Neuronal stem cell (in vitro differentiated cells): ENCODE results near the gene PHTF2.

ENCODE experiments used
- DNase-seq: peaks from one replicate; pipeline ENCODE4 v3.0.0-alpha.2; 2013; ENCODE audit warnings: low spot score
- H2AFZ ChIP-seq: one replicate; pipeline ENCODE4 v1.6.1; 2013; ENCODE audit warnings: mild to moderate bottlenecking, low read length, inconsistent platforms
- H2AK5ac ChIP-seq: 2 replicates; pipeline ENCODE4 v1.6.1; 2013; ENCODE audit warnings: low read depth, mild to moderate bottlenecking, inconsistent platforms, low read length, moderate library complexity, mixed read lengths
- H2BK120ac ChIP-seq: 2 replicates; pipeline ENCODE4 v1.6.1; 2013; ENCODE audit warnings: low read depth, mild to moderate bottlenecking, inconsistent platforms, low read length, moderate library complexity, mixed read lengths
- H2BK12ac ChIP-seq: one replicate; pipeline ENCODE4 v1.6.1; 2013; ENCODE audit warnings: low read length, inconsistent platforms
- H2BK15ac ChIP-seq: 2 replicates; pipeline ENCODE4 v1.6.1; 2013; ENCODE audit warnings: mild to moderate bottlenecking, low read length, inconsistent platforms, mixed read lengths
- H2BK5ac ChIP-seq: one replicate; pipeline ENCODE4 v1.6.1; 2013; ENCODE audit warnings: inconsistent platforms, mild to moderate bottlenecking, low read length, moderate library complexity
- H3K14ac ChIP-seq: one replicate; pipeline ENCODE4 v1.6.1; 2013; ENCODE audit warnings: low read length, inconsistent platforms
- H3K18ac ChIP-seq: 2 replicates; pipeline ENCODE4 v1.6.1; 2013; ENCODE audit warnings: low read length, inconsistent platforms
- H3K23ac ChIP-seq: 2 replicates; pipeline ENCODE4 v1.6.1; 2013; ENCODE audit warnings: low read depth, mild to moderate bottlenecking, mixed read lengths, low read length, inconsistent platforms; ENCODE audit not compliant: poor library complexity
- H3K27ac ChIP-seq: replicated peaks from 3 replicates; pipeline ENCODE4 v1.5.1; 2013; ENCODE audit warnings: low read length, inconsistent platforms
- H3K27me3 ChIP-seq, 3 experiments: 2 replicates each; pipeline ENCODE4 v1.6.1; 2013; ENCODE audit warnings: low read length in 3 of 3, mild to moderate bottlenecking in 2 of 3, inconsistent platforms in 1 of 3, low read depth in 1 of 3, mixed read lengths in 1 of 3, moderate library complexity in 1 of 3; ENCODE audit not compliant: control insufficient read depth in 3 of 3, insufficient read depth in 3 of 3
- H3K36me3 ChIP-seq, 2 donors: replicated peaks in 1 of 2; 2 replicates each; pipeline ENCODE4 v1.6.1; 2013; ENCODE audit warnings: low read length in 2 of 2; ENCODE audit not compliant: control insufficient read depth in 2 of 2, insufficient read depth in 2 of 2
- H3K4ac ChIP-seq: 2 replicates; pipeline ENCODE4 v1.6.1; 2013; ENCODE audit warnings: inconsistent platforms, mild to moderate bottlenecking, low read length, moderate library complexity
- H3K4me1 ChIP-seq, 2 donors: 1 replicate in 1 of 2; 2 replicates in 1 of 2; pipeline ENCODE4 v1.6.1; 2013; ENCODE audit warnings: low read length in 2 of 2, low read depth in 1 of 2; ENCODE audit not compliant: control insufficient read depth in 2 of 2, insufficient read depth in 1 of 2
- H3K4me2 ChIP-seq: one replicate; pipeline ENCODE4 v1.6.1; 2013; ENCODE audit warnings: mild to moderate bottlenecking, low read length, inconsistent platforms; ENCODE audit not compliant: insufficient read depth, poor library complexity, severe bottlenecking
- H3K4me3 ChIP-seq, 2 donors: 2 replicates each; pipeline ENCODE4 v1.5.1; 2013; ENCODE audit warnings: low read length in 2 of 2, mild to moderate bottlenecking in 2 of 2, inconsistent platforms in 1 of 2, moderate library complexity in 1 of 2
- H3K79me1 ChIP-seq: one replicate; pipeline ENCODE4 v1.6.1; 2013; ENCODE audit warnings: low read depth, mild to moderate bottlenecking, inconsistent platforms, low read length, moderate library complexity
- H3K9ac ChIP-seq: one replicate; pipeline ENCODE4 v1.6.1; 2013; ENCODE audit warnings: mild to moderate bottlenecking, low read depth, low read length, inconsistent platforms; ENCODE audit not compliant: poor library complexity
- H3K9me3 ChIP-seq, 2 donors: replicated peaks in 1 of 2; 2 replicates each; pipeline versions ENCODE3 to v1.6.1; 2013; ENCODE audit warnings: low read length in 2 of 2, mild to moderate bottlenecking in 2 of 2, inconsistent platforms in 1 of 2, low read depth in 1 of 2, mixed read lengths in 1 of 2, moderate library complexity in 1 of 2; ENCODE audit not compliant: control insufficient read depth in 2 of 2, insufficient read depth in 1 of 2
- H4K8ac ChIP-seq: one replicate; pipeline ENCODE4 v1.6.1; 2013; ENCODE audit warnings: low read depth, mild to moderate bottlenecking, inconsistent platforms, low read length, moderate library complexity
- H4K91ac ChIP-seq: one replicate; pipeline ENCODE4 v1.6.1; 2013; ENCODE audit warnings: low read length, low read depth, mild to moderate bottlenecking, inconsistent platforms; ENCODE audit not compliant: poor library complexity
- WGBS, 2 donors: extraction: QIAGEN DNeasy Blood & Tissue Kit; methylation state at CpG; one replicate each; pipeline ENCODE4 v1.1.7; 2013; ENCODE audit warnings: missing lambda C conversion rate in 2 of 2, mixed read lengths in 1 of 2; ENCODE audit not compliant: insufficient read length in 2 of 2, insufficient replicate concordance in 1 of 2; ENCODE audit errors: extremely low coverage in 2 of 2; 5-methylcytosine and 5-hydroxymethylcytosine counted together

The PHTF2 gene

DNA sequence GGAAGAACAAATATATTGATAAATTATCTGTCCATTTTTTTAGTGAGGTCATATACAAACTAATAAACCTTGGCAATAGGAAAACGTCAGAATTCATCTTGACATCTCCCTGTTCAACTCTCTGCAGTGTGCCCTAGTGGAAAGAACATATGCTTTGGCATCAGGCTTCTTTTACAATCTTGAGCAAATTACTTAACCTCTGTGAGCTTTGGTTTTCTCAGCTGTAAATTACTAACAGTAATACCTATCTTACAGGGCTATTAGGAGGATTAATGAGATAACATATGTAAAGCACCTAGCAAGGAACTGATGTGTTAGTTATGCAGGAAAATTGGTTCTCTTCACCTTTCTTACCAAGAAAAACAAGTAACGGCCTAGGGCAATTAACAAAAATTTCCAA is 161.8 kb downstream of the PHTF2 start:
- H2AFZ ChIP-seq = no peak overlapping the region
- no peak overlapping the region for H3K4me3 ChIP-seq
- no peak for DNase-seq
- H2BK15ac ChIP-seq = no peak overlapping the region
- no peak overlapping the region for H4K91ac ChIP-seq
- no peak overlapping the region for H3K27ac ChIP-seq
- H3K18ac ChIP-seq = no peak overlapping the region
- H4K8ac ChIP-seq = no peak overlapping the region
- no peak overlapping the region for H2BK12ac ChIP-seq
- H3K79me1 ChIP-seq = no peaks in the 10 kb centered on the region
- H2AK5ac ChIP-seq = no peak overlapping the region
- no peak overlapping the region for H3K4me2 ChIP-seq
- H3K9me3 ChIP-seq = no peaks in the 10 kb centered on the region
- no peaks in the 10 kb centered on the region for H3K4me1 ChIP-seq
- H3K14ac ChIP-seq = no peak overlapping the region
- H3K4ac ChIP-seq = no peak overlapping the region
- no peak overlapping the region for H2BK5ac ChIP-seq
- no peak overlapping the region for H2BK120ac ChIP-seq
- H3K23ac ChIP-seq = no peak overlapping the region
- peaks cover 0 to 3% of the 10 kb centered on the region in 2 donors for H3K36me3 ChIP-seq
- WGBS, 2 donors = no CpG with 5 or more reads among the region's 2 CpGs
- no peak overlapping the region for H3K9ac ChIP-seq
- H3K27me3 ChIP-seq = no peaks in the 10 kb centered on the region

DNA sequence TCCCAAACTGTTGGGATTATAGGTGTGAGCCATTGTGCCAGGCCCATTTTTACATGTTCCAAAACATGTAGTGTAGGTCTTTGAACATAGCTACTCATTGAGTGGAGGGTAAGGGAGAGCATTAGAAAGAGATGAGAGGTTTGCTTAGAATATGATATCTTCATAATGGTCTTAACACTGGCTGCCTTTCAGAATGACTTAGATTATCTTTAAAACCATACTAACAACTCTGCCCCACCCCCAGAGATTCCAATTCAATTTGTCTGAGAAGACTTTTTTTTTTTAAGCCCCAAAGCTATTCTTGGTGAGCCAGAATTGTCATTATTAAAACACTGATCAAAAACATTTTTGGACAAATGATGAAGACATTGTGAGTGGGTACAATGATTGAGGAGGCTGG is 168.9 kb downstream of the PHTF2 start:
- no peak overlapping the region for H4K8ac ChIP-seq
- no peak overlapping the region for H3K4ac ChIP-seq
- H3K23ac ChIP-seq = no peak overlapping the region
- no peak overlapping the region for H3K4me2 ChIP-seq
- H3K14ac ChIP-seq = no peak overlapping the region
- no peak for DNase-seq
- H3K27me3 ChIP-seq = no peaks in the 10 kb centered on the region
- no peak overlapping the region for H2AFZ ChIP-seq
- no peaks in the 10 kb centered on the region for H3K79me1 ChIP-seq
- H2BK120ac ChIP-seq = no peak overlapping the region
- no peak overlapping the region for H4K91ac ChIP-seq
- H3K27ac ChIP-seq = no peak overlapping the region
- H3K18ac ChIP-seq = no peak overlapping the region
- no peaks in the 10 kb centered on the region for H3K36me3 ChIP-seq
- no peak overlapping the region for H2BK12ac ChIP-seq
- no peak overlapping the region for H2BK15ac ChIP-seq
- H2AK5ac ChIP-seq = no peak overlapping the region
- H2BK5ac ChIP-seq = no peak overlapping the region
- no peaks in the 10 kb centered on the region for H3K4me1 ChIP-seq
- H3K4me3 ChIP-seq = no peak overlapping the region
- H3K9me3 ChIP-seq = no peaks in the 10 kb centered on the region
- H3K9ac ChIP-seq = no peak overlapping the region

DNA sequence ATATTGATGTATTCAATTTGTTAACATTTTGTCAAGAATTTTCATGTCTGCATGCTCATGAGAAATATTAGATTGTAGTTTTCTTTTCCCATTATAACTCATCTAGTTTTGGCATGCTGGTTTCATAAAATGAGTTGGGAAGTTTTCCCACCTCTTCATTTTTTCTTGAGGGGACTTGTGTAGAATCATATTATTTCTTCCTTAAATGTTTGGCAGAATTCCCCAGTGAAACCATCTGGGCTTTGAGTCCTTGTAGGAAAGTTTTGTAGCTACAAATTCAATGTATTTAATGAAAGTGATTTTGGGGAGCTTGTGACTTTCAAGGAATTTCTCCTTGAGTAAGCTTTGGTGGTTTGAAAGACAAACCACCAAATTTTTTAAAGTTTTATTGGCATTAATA is 173.2 kb downstream of the PHTF2 start:
- DNase-seq = no peak
- no peak overlapping the region for H2AK5ac ChIP-seq

DNA sequence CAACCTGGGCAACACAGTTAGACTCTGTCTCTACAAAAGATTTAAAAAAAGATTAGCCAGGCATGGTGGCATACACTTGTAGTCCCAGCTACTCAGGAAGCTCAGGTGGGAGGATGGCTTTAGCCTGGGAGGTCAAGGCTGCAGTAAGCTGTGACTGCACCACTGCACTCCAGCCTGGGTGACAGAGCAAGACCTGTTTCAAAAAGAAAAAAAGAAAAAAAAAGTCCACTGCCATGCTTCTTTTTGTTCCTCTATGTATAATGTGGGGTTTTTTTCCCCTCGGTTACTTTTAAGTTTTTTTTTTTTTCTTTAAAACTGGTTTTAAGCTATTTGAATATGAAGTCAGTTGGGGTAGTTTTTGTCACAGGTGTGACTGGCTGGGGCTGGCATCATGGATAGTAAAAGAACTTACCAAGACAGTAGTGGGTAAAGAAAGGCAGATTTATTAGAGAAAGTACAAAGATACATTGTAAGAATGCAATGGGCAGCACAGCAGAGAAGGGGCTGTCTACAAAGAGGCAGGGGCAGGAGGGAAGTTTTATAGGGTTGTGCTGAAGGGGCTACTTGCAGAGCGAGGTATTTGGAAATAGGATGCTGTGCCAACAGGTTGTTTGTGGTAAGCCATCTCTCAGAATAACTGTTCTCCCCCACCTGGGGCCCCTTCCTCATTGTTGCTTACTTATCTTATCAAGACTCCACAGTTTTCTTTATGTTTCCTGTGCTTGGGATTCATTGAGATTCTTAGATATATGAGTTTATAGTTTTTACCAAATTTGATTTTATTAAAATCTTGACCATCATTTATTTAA is 177.3 kb downstream of the PHTF2 start:
- no peak overlapping the region for H2AFZ ChIP-seq
- H3K4me3 ChIP-seq = no peak overlapping the region
- no peak overlapping the region for H3K27ac ChIP-seq
- H2AK5ac ChIP-seq = no peak overlapping the region
- no peak overlapping the region for H2BK120ac ChIP-seq
- no peak overlapping the region for H4K8ac ChIP-seq
- H3K36me3 ChIP-seq = no peaks in the 10 kb centered on the region
- no peak overlapping the region for H3K14ac ChIP-seq
- peaks cover 0 to 3% of the 10 kb centered on the region in 2 donors for H3K9me3 ChIP-seq
- H3K4me1 ChIP-seq = no peaks in the 10 kb centered on the region
- no peaks in the 10 kb centered on the region for H3K27me3 ChIP-seq
- H4K91ac ChIP-seq = no peak overlapping the region
- WGBS, 2 donors = no CpG with 5 or more reads among the region's 2 CpGs
- H3K79me1 ChIP-seq = no peaks in the 10 kb centered on the region
- H2BK12ac ChIP-seq = no peak overlapping the region
- H2BK5ac ChIP-seq = no peak overlapping the region
- H3K23ac ChIP-seq = no peak overlapping the region
- no peak overlapping the region for H3K4me2 ChIP-seq
- no peak overlapping the region for H3K9ac ChIP-seq
- H2BK15ac ChIP-seq = no peak overlapping the region
- no peak overlapping the region for H3K18ac ChIP-seq
- no peak for DNase-seq
- H3K4ac ChIP-seq = no peak overlapping the region

More for the DNA sequence above, 173.2 kb downstream of the PHTF2 start:
- no peak overlapping the region for H2AFZ ChIP-seq
- H3K36me3 ChIP-seq = no peaks in the 10 kb centered on the region
- no peak overlapping the region for H2BK15ac ChIP-seq
- H3K4me3 ChIP-seq = no peak overlapping the region
- no peak overlapping the region for H3K4ac ChIP-seq
- no peaks in the 10 kb centered on the region for H3K9me3 ChIP-seq
- no peak overlapping the region for H3K9ac ChIP-seq
- H4K91ac ChIP-seq = no peak overlapping the region
- H3K18ac ChIP-seq = no peak overlapping the region
- H2BK5ac ChIP-seq = no peak overlapping the region
- no peaks in the 10 kb centered on the region for H3K4me1 ChIP-seq
- no peak overlapping the region for H3K27ac ChIP-seq
- no peak overlapping the region for H2BK120ac ChIP-seq
- no peak overlapping the region for H3K14ac ChIP-seq
- no peak overlapping the region for H4K8ac ChIP-seq
- no peak overlapping the region for H2BK12ac ChIP-seq
- no peak overlapping the region for H3K4me2 ChIP-seq
- no peaks in the 10 kb centered on the region for H3K27me3 ChIP-seq
- no peak overlapping the region for H3K23ac ChIP-seq
- no peaks in the 10 kb centered on the region for H3K79me1 ChIP-seq
